ENCODE results near the gene XRCC4.
"Not testable (repeated sequence)": the region's sequence is repeated elsewhere in the genome, so short reads cannot be mapped to it uniquely, and the experiment has no call there.

The XRCC4 gene

DNA sequence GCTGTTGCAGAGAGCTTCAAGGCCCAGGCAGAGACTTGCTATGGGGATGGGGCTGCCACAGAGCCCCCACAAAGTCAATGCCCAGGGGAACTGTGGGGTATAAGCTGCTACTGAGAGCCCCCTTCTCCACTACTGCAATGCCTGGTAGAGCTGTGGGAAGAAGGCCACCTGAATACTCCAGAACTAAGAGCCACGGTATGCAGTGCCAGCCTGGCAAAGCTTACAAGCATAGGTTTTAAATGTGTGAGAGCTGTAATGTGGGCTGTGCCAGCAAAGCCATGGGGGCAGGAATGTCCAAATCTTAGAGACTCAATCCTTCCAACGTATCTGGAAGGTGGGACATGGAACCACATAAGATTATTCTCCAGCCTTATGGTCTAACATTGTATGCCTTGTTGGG is 49.2 kb downstream of the XRCC4 start:
- no peak for DNase-seq (ENCODE audit: insufficient read length, low spot score)
- TF ChIP-seq POLR2A (IDR thresholded peaks at IDR 0.05; ENCODE audit: low read depth, low read length) = no peak
- TF ChIP-seq PAX5 (IDR thresholded peaks at IDR 0.05; ENCODE audit: insufficient read depth, low read length, severe bottlenecking) = no peak
- no peak for TF ChIP-seq POU2F2 (IDR thresholded peaks at IDR 0.05; ENCODE audit: low read depth, low read length)
- no peak for TF ChIP-seq TAF1 (IDR thresholded peaks at IDR 0.05; ENCODE audit: low read depth, low read length)
- no peak for TF ChIP-seq SPI1 (IDR thresholded peaks at IDR 0.05; ENCODE audit: low read depth, low read length)
- TF ChIP-seq POLR2AphosphoS5 (IDR thresholded peaks at IDR 0.05; ENCODE audit: low read depth, low read length) = no peak
- FAIRE-seq = no peak

DNA sequence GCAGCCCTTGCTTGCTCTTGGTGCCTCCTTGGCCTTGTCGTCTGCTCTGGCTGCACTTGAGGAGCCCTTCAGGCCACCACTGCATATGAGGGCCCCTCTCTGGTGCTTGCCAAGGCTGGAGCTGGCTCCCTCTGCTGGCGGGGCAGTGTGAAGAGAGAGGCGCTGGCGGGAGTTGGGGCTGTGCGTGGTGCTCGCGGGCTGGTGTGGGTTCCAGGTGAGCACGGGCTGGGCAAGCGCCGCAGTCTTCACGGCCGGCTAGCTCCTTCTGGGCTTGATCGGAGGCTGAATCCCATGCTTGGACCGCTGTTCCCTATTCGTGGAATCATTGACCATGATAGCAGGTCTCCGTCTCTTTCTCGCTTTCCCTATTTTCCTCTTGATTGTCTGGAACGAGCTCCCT is 56.5 kb downstream of the XRCC4 start:
- DNase-seq (ENCODE audit: insufficient read length, low spot score) = no peak
- FAIRE-seq = no peak
- TF ChIP-seq POU2F2 (IDR thresholded peaks at IDR 0.05; ENCODE audit: low read depth, low read length) (no peak), POLR2AphosphoS5 (IDR thresholded peaks at IDR 0.05; ENCODE audit: low read depth, low read length) (no peak), TAF1 (IDR thresholded peaks at IDR 0.05; ENCODE audit: low read depth, low read length) (no peak), PAX5 (IDR thresholded peaks at IDR 0.05; ENCODE audit: insufficient read depth, low read length, severe bottlenecking) (no peak), POLR2A (IDR thresholded peaks at IDR 0.05; ENCODE audit: low read depth, low read length) (no peak), SPI1 (IDR thresholded peaks at IDR 0.05; ENCODE audit: low read depth, low read length) (no peak)

- FAIRE-seq (no peak), DNase-seq (ENCODE audit: insufficient read length, low spot score) (no peak)
- TF ChIP-seq POLR2A (IDR thresholded peaks at IDR 0.05; ENCODE audit: low read depth, low read length) (no peak), PAX5 (IDR thresholded peaks at IDR 0.05; ENCODE audit: insufficient read depth, low read length, severe bottlenecking) (no peak), POLR2AphosphoS5 (IDR thresholded peaks at IDR 0.05; ENCODE audit: low read depth, low read length) (no peak), SPI1 (IDR thresholded peaks at IDR 0.05; ENCODE audit: low read depth, low read length) (no peak), TAF1 (IDR thresholded peaks at IDR 0.05; ENCODE audit: low read depth, low read length) (no peak), POU2F2 (IDR thresholded peaks at IDR 0.05; ENCODE audit: low read depth, low read length) (no peak)
Observed at GRCh38 chr5:83142526-83142925, 65.2 kb downstream of the XRCC4 start.

DNA sequence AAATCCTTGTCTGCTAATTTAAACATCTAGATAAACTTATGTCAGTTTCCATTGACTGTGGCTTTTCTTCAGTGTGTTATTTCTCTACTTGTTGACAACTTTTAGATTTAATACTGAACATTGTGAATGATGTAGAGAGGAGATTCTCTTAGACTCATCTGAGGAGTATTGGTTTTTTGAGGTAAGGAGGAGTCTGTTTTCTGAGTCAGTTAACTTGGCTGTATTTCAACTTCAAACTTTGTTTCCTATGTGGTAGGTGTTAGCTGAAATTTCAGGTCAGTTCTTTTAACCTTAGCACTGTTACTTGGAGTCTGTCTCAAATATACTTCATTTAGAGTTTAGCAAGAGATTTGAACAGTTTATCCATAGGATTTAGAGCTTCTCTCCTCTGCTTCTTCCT is 67.9 kb downstream of the XRCC4 start:
- FAIRE-seq (no peak), DNase-seq (ENCODE audit: insufficient read length, low spot score) (no peak)
- TF ChIP-seq TAF1 (IDR thresholded peaks at IDR 0.05; ENCODE audit: low read depth, low read length) = no peak

DNA sequence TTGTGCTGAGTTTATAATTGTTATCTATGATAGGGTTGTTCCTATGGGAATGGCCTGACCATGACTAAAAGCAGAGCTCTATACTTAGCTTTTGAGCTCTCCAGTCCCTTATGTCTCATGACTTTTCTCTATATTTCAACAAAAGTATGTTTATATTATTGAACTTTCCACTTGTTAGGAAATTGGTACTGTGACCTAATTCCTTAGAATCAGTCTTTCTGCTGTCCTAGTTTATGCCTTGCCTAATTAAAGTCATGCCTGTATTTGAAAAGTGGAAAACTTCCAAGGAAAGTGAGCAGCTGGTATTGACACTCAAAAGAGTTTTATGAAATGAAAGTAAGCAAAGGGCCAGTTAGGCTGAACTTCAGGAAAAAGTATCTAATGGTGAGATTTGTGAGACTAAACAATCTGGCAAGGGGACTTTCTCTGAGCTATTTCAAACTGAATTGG is 68.6 kb downstream of the XRCC4 start:
- TF ChIP-seq TAF1 (IDR thresholded peaks at IDR 0.05; ENCODE audit: low read depth, low read length) (no peak), POLR2A (IDR thresholded peaks at IDR 0.05; ENCODE audit: low read depth, low read length) (no peak), SPI1 (IDR thresholded peaks at IDR 0.05; ENCODE audit: low read depth, low read length) (no peak), POLR2AphosphoS5 (IDR thresholded peaks at IDR 0.05; ENCODE audit: low read depth, low read length) (no peak), POU2F2 (IDR thresholded peaks at IDR 0.05; ENCODE audit: low read depth, low read length) (no peak)
- DNase-seq (ENCODE audit: insufficient read length, low spot score) (no peak), FAIRE-seq (no peak)

DNA sequence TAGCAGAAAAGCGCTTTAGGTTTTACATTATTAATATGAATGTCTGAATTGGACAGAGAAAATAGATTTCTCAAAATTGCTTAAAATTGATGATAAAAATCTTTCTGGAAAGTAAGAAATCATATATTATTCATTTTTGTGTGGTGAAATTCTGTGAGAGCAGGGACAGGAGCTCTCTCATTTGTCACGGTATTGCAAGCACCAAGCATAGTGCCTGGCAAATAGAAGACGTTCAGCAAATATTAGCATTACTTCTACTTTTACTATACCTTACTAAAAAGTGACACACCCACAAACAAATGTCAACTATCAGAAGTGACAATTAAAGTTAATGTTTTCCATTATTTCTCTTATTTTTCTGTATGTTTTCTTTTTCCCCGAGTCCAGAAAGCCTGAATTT is 69.1 kb downstream of the XRCC4 start:
- no peak for TF ChIP-seq POU2F2 (IDR thresholded peaks at IDR 0.05; ENCODE audit: low read depth, low read length)
- no peak for TF ChIP-seq POLR2AphosphoS5 (IDR thresholded peaks at IDR 0.05; ENCODE audit: low read depth, low read length)
- no peak for TF ChIP-seq POLR2A (IDR thresholded peaks at IDR 0.05; ENCODE audit: low read depth, low read length)
- TF ChIP-seq SPI1 (IDR thresholded peaks at IDR 0.05; ENCODE audit: low read depth, low read length) = no peak
- TF ChIP-seq PAX5 (IDR thresholded peaks at IDR 0.05; ENCODE audit: insufficient read depth, low read length, severe bottlenecking) = no peak
- no peak for TF ChIP-seq TAF1 (IDR thresholded peaks at IDR 0.05; ENCODE audit: low read depth, low read length)
- FAIRE-seq = no peak
- no peak for DNase-seq (ENCODE audit: insufficient read length, low spot score)

DNA sequence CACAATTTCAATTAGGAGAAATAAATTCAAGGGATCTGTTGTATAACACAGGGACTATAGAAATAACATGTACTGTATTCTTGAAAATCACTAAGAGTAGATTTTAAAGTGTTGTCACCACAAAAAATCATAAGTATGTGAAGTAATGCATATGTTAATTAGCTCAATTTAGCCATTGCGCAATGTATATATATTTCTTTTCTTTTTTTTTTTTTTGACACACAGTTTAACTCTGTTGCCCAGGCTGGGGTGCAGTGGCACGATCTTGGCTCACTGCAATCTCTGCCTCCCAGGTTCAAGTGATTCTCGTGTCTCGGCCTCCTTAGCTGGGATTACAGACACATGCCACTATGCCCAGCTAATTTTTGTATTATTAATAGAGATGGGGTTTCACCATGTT is 70.2 kb downstream of the XRCC4 start:
- TF ChIP-seq POLR2A (IDR thresholded peaks at IDR 0.05; ENCODE audit: low read depth, low read length) = no peak
- TF ChIP-seq PAX5 (IDR thresholded peaks at IDR 0.05; ENCODE audit: insufficient read depth, low read length, severe bottlenecking) = no peak
- no peak for TF ChIP-seq TAF1 (IDR thresholded peaks at IDR 0.05; ENCODE audit: low read depth, low read length)
- TF ChIP-seq POU2F2 (IDR thresholded peaks at IDR 0.05; ENCODE audit: low read depth, low read length) = no peak
- TF ChIP-seq POLR2AphosphoS5 (IDR thresholded peaks at IDR 0.05; ENCODE audit: low read depth, low read length) = no peak
- no peak for TF ChIP-seq SPI1 (IDR thresholded peaks at IDR 0.05; ENCODE audit: low read depth, low read length)
- no peak for FAIRE-seq
- no peak for DNase-seq (ENCODE audit: insufficient read length, low spot score)

- FAIRE-seq = no peak
- TF ChIP-seq SPI1 (IDR thresholded peaks at IDR 0.05; ENCODE audit: low read depth, low read length) (no peak), TAF1 (IDR thresholded peaks at IDR 0.05; ENCODE audit: low read depth, low read length) (no peak), POLR2AphosphoS5 (IDR thresholded peaks at IDR 0.05; ENCODE audit: low read depth, low read length) (no peak)
- DNase-seq (ENCODE audit: insufficient read length, low spot score) = no peak
Observed at GRCh38 chr5:83148370-83148769, 71.0 kb downstream of the XRCC4 start.

DNA sequence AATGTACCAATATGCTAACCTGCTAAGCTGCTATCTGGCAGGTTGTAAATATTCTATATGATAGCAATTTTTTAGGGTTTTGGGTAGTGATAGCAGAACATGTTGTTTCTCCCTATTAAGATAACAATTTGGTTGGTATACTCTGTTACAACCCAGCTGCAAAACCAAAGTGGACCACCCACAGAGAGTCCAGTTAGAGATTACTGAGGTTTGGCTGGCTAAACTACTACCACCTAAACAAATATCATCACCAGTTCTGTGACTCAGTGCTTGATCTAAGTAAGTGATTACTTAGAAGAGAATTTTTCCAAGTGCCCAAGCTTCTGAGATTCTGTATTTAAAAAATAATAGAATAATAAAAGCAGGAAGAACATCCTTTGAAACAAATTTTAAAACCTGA is 72.3 kb downstream of the XRCC4 start:
- FAIRE-seq (no peak), DNase-seq (ENCODE audit: insufficient read length, low spot score) (no peak)
- no peak for TF ChIP-seq POU2F2 (IDR thresholded peaks at IDR 0.05; ENCODE audit: low read depth, low read length)
- TF ChIP-seq SPI1 (IDR thresholded peaks at IDR 0.05; ENCODE audit: low read depth, low read length) = no peak
- TF ChIP-seq POLR2A (IDR thresholded peaks at IDR 0.05; ENCODE audit: low read depth, low read length) = no peak
- TF ChIP-seq POLR2AphosphoS5 (IDR thresholded peaks at IDR 0.05; ENCODE audit: low read depth, low read length) = no peak
- no peak for TF ChIP-seq TAF1 (IDR thresholded peaks at IDR 0.05; ENCODE audit: low read depth, low read length)
- no peak for TF ChIP-seq PAX5 (IDR thresholded peaks at IDR 0.05; ENCODE audit: insufficient read depth, low read length, severe bottlenecking)

DNA sequence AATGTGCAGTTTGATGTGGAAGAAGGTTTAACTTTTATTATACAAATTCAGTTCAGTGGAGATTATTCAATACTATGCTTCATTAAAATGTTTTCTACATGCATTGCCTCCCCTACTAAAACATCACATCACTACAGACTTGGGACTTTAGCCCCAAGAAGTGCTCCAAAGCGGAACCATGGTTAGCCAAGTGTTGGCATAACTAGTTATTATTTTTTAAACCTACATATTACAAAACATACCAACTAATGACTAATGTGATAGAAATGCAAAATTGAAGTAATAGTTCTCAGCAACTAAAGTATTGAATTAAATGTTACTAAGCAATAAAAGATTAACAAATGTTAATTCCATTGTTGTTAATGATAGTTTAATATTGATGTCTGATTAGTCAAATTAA is 74.5 kb downstream of the XRCC4 start:
- DNase-seq (ENCODE audit: insufficient read length, low spot score) = no peak
- TF ChIP-seq TAF1 (IDR thresholded peaks at IDR 0.05; ENCODE audit: low read depth, low read length) = no peak
- TF ChIP-seq SPI1 (IDR thresholded peaks at IDR 0.05; ENCODE audit: low read depth, low read length) = no peak
- no peak for TF ChIP-seq POLR2AphosphoS5 (IDR thresholded peaks at IDR 0.05; ENCODE audit: low read depth, low read length)
- TF ChIP-seq POU2F2 (IDR thresholded peaks at IDR 0.05; ENCODE audit: low read depth, low read length) = no peak
- no peak for TF ChIP-seq POLR2A (IDR thresholded peaks at IDR 0.05; ENCODE audit: low read depth, low read length)
- TF ChIP-seq PAX5 (IDR thresholded peaks at IDR 0.05; ENCODE audit: insufficient read depth, low read length, severe bottlenecking) = no peak
- FAIRE-seq = peak; percentile 9

GRCh38 chr5:83152996-83153395 is 75.6 kb downstream of the XRCC4 start:
- DNase-seq (ENCODE audit: insufficient read length, low spot score); FAIRE-seq: not testable (repeated sequence)

Measured in GM12891 (cell line).